WTC11 (cell line): Measurements from ENCODE around the gene KCNJ14. TPM values are rescaled to one million over a fixed set of nuclear protein-coding genes. Genes with fewer than 3 reads are reported as not detected.
"Not testable (repeated sequence)": the region's sequence is repeated elsewhere in the genome, so short reads cannot be mapped to it uniquely, and the experiment has no call there.

Experiments used
- ATAC-seq: fragments of 200-7000 bp; cut with Tn5 transposase; 2 replicates; pipeline ENCODE4 v1.10.0; 2021; ENCODE audit warnings: mild to moderate bottlenecking, moderate library complexity
- CTCF ChIA-PET: fragments of 300-600 bp; sonication (Branson Sonifier 250); formaldehyde crosslinking; loops from one replicate; lab custom pipeline; 2021; ENCODE audit warnings: antibody characterized with exemption; lab: Charles Lee
- POLR2A ChIA-PET: fragments of 350-600 bp; sonication (Branson Sonifier 250); formaldehyde crosslinking; loops from one replicate; lab custom pipeline; 2021; ENCODE audit warnings: antibody characterized with exemption; lab: Charles Lee
- DNase-seq: peaks from one replicate; pipeline ENCODE4 v3.0.0; 2021; ENCODE audit warnings: low spot score
- H3K27ac Mint-ChIP-seq: 2 replicates; pipeline ENCODE4 v1.8.0; 2021; ENCODE audit warnings: mixed read lengths
- H3K27me3 Mint-ChIP-seq: 2 replicates; pipeline ENCODE4 v1.8.0; 2021; ENCODE audit warnings: low read depth, mild to moderate bottlenecking, moderate library complexity, mixed read lengths
- H3K36me3 Mint-ChIP-seq: 2 replicates; pipeline ENCODE4 v1.8.0; 2021; ENCODE audit warnings: mixed read lengths
- H3K4me1 Mint-ChIP-seq: 2 replicates; pipeline ENCODE4 v1.8.0; 2022; ENCODE audit warnings: mixed read lengths
- H3K4me3 Mint-ChIP-seq: 2 replicates; pipeline ENCODE4 v1.8.0; 2021; ENCODE audit warnings: mild to moderate bottlenecking, moderate library complexity, mixed read lengths
- H3K9me3 Mint-ChIP-seq: 2 replicates; pipeline ENCODE4 v1.8.0; 2021; ENCODE audit warnings: mixed read lengths
- ATF1 ChIP-seq: sonication (generic); formaldehyde crosslinking; IDR thresholded peaks from 2 replicates; pipeline ENCODE4 v1.8.1; 2023; ENCODE audit warnings: mild to moderate bottlenecking, moderate library complexity, missing genetic modification reagents
- CREB1 ChIP-seq: sonication (generic); formaldehyde crosslinking; IDR thresholded peaks from 2 replicates; pipeline ENCODE4 v1.8.0; 2023; ENCODE audit warnings: mild to moderate bottlenecking, missing genetic modification reagents
- NFE2L1 ChIP-seq: sonication (generic); formaldehyde crosslinking; IDR thresholded peaks from 2 replicates; pipeline ENCODE4 v1.8.1; 2023; ENCODE audit warnings: missing genetic modification reagents
- SMAD3 ChIP-seq: sonication (generic); formaldehyde crosslinking; IDR thresholded peaks from 2 replicates; pipeline ENCODE4 v1.8.0; 2022; ENCODE audit warnings: missing genetic modification reagents, mild to moderate bottlenecking, borderline replicate concordance
- SMAD4 ChIP-seq: sonication (generic); formaldehyde crosslinking; IDR thresholded peaks from 2 replicates; pipeline ENCODE4 v1.8.0; 2022; ENCODE audit warnings: mild to moderate bottlenecking, missing genetic modification reagents
- ZNF121 ChIP-seq: sonication (generic); formaldehyde crosslinking; IDR thresholded peaks from 2 replicates; pipeline ENCODE4 v1.8.0; 2023; ENCODE audit warnings: missing genetic modification reagents
- ZNF219 ChIP-seq: sonication (generic); formaldehyde crosslinking; IDR thresholded peaks from 2 replicates; pipeline ENCODE4 v1.8.0; 2023; ENCODE audit warnings: missing genetic modification reagents, mild to moderate bottlenecking, borderline replicate concordance
- ZNF263 ChIP-seq: sonication (generic); formaldehyde crosslinking; IDR thresholded peaks from 2 replicates; pipeline ENCODE4 v1.8.1; 2022; ENCODE audit warnings: low read depth, mild to moderate bottlenecking, moderate library complexity, missing genetic modification reagents
- ZNF317 ChIP-seq: sonication (generic); formaldehyde crosslinking; IDR thresholded peaks from 2 replicates; pipeline ENCODE4 v1.8.1; 2023; ENCODE audit warnings: low read depth, mild to moderate bottlenecking, moderate library complexity, missing genetic modification reagents, borderline replicate concordance
- ZNF396 ChIP-seq: fragments of 250-450 bp; sonication (Bioruptor Pico); IDR thresholded peaks from 2 replicates; pipeline ENCODE4 v1.8.0; 2021; ENCODE audit warnings: mild to moderate bottlenecking, moderate library complexity, borderline replicate concordance
- ZNF423 ChIP-seq: fragments of 250-450 bp; sonication (Bioruptor Pico); IDR thresholded peaks from 2 replicates; pipeline ENCODE4 v2.1.2; 2022; ENCODE audit warnings: mild to moderate bottlenecking, moderate library complexity
- ZNF671 ChIP-seq: fragments of 250-450 bp; sonication (Bioruptor Pico); IDR thresholded peaks from 2 replicates; pipeline ENCODE4 v1.8.0; 2021; ENCODE audit warnings: mild to moderate bottlenecking
- total RNA-seq: library from RNA; stranded (reverse); gene quantifications from 3 replicates; pipeline ENCODE4 v1.2.3, GENCODE V29; 2021
- TF ChIP-seq, protein P1 (sequence below): fragments of 250-450 bp; sonication (Bioruptor Pico); IDR thresholded peaks from 2 replicates; pipeline ENCODE4 v1.9.0; 2021; ENCODE audit warnings: mild to moderate bottlenecking
- TF ChIP-seq, protein P2 (sequence below): sonication (generic); formaldehyde crosslinking; IDR thresholded peaks from 2 replicates; pipeline ENCODE4 v1.8.1; 2022; ENCODE audit warnings: missing genetic modification reagents, borderline replicate concordance
- TF ChIP-seq, protein P3 (sequence below): sonication (generic); formaldehyde crosslinking; IDR thresholded peaks from 2 replicates; pipeline ENCODE4 v1.8.0; 2022; ENCODE audit warnings: mild to moderate bottlenecking, missing genetic modification reagents
- TF ChIP-seq, protein P4 (sequence below): sonication (generic); formaldehyde crosslinking; IDR thresholded peaks from 2 replicates; pipeline ENCODE4 v1.8.1; 2022; ENCODE audit warnings: low read depth, missing genetic modification reagents, borderline replicate concordance
- TF ChIP-seq, protein P5 (sequence below): fragments of 200-600 bp; IDR thresholded peaks from 2 replicates; pipeline ENCODE4 v1.8.0; 2022; ENCODE audit warnings: antibody characterized with exemption
- TF ChIP-seq, protein P6 (sequence below): sonication (generic); formaldehyde crosslinking; IDR thresholded peaks from 2 replicates; pipeline ENCODE4 v1.8.1; 2023; ENCODE audit warnings: mild to moderate bottlenecking, missing genetic modification reagents, moderate library complexity
- TF ChIP-seq, protein P7 (sequence below): sonication (generic); formaldehyde crosslinking; conservative IDR thresholded peaks from 2 replicates; pipeline ENCODE4 v1.8.1; 2022; ENCODE audit warnings: mild to moderate bottlenecking, missing genetic modification reagents
- TF ChIP-seq, protein P8 (sequence below): sonication (generic); formaldehyde crosslinking; IDR thresholded peaks from 2 replicates; pipeline ENCODE4 v1.8.0; 2022; ENCODE audit warnings: missing genetic modification reagents

KCNJ14 gene
- total RNA-seq, 1 experiment from 2014 or later: 1.4 TPM

DNA sequence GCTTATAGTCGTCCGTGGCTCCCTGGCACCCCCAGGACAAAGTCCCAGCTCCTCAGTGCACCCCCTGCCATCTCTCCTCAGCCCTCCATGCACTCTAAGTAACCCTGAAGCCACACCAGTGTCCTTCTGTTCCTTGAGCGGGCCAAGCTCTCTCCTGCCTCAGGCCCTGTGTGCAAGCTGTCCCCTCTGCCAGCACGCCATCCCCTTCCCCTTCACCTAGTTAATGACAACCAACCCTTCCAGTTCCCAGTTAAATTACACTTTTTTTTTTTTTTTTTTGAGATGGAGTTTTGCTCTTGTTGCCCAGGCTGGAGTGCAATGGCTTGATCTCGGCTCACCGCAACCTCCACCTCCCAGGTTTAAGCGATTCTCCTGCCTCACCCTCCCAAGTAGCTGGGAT lies 33.1 kb downstream of the KCNJ14 start:
- not testable (repeated sequence) for H3K27ac Mint-ChIP-seq

DNA sequence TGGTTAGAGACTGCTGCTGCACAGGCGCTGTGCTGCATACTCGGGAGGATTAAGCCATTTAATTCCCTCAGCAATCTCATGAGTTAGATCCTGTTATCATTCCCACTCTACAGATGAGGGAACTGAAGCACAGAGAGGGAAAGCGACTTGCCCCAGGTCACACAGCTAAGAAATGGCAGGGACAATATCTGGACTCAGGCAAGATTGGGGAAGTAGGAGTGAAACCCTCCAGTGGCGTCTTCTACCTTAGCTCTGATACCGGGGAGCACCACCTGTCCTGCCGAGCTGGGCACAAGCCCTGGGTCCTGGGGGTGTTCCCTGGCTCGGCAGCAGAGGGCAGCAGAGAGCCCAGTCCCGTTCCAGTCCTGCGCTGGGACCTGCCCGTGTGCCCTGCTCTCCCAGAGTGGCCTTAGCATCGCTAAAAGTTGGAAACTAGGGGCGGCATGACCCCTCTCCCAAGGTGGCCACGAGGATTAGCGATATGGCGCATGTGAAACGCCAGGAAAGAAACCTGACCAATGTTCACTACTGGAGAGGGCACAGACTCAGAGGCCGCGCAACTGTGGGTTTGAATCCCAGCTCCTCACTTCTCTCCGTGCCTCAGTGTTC lies 34.3 kb downstream of the KCNJ14 start:
- H3K27me3 Mint-ChIP-seq: peaks cover 26% of the 10 kb centered on the region
- H3K4me3 Mint-ChIP-seq: peak overlapping the region; percentile 60
- H3K27ac Mint-ChIP-seq: no peak overlapping the region; the same call in 1 of the 2 replicates
- H3K36me3 Mint-ChIP-seq: no peaks in the 10 kb centered on the region
- TF ChIP-seq, protein P1, sequence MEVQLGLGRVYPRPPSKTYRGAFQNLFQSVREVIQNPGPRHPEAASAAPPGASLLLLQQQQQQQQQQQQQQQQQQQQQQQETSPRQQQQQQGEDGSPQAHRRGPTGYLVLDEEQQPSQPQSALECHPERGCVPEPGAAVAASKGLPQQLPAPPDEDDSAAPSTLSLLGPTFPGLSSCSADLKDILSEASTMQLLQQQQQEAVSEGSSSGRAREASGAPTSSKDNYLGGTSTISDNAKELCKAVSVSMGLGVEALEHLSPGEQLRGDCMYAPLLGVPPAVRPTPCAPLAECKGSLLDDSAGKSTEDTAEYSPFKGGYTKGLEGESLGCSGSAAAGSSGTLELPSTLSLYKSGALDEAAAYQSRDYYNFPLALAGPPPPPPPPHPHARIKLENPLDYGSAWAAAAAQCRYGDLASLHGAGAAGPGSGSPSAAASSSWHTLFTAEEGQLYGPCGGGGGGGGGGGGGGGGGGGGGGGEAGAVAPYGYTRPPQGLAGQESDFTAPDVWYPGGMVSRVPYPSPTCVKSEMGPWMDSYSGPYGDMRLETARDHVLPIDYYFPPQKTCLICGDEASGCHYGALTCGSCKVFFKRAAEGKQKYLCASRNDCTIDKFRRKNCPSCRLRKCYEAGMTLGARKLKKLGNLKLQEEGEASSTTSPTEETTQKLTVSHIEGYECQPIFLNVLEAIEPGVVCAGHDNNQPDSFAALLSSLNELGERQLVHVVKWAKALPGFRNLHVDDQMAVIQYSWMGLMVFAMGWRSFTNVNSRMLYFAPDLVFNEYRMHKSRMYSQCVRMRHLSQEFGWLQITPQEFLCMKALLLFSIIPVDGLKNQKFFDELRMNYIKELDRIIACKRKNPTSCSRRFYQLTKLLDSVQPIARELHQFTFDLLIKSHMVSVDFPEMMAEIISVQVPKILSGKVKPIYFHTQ (CRISPR knock-in tag): no peak
- TF ChIP-seq ATF1 (CRISPR knock-in tag): no peak
- TF ChIP-seq, protein P2, sequence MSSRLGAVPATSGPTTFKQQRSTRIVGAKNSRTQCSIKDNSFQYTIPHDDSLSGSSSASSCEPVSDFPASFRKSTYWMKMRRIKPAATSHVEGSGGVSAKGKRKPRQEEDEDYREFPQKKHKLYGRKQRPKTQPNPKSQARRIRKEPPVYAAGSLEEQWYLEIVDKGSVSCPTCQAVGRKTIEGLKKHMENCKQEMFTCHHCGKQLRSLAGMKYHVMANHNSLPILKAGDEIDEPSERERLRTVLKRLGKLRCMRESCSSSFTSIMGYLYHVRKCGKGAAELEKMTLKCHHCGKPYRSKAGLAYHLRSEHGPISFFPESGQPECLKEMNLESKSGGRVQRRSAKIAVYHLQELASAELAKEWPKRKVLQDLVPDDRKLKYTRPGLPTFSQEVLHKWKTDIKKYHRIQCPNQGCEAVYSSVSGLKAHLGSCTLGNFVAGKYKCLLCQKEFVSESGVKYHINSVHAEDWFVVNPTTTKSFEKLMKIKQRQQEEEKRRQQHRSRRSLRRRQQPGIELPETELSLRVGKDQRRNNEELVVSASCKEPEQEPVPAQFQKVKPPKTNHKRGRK (CRISPR knock-in tag): no peak
- no peak for TF ChIP-seq SMAD3
- no peak for TF ChIP-seq SMAD4 (CRISPR knock-in tag)
- TF ChIP-seq ZNF423 (CRISPR knock-in tag): no peak
- TF ChIP-seq ZNF263: peak; percentile 75
- TF ChIP-seq, protein P3, sequence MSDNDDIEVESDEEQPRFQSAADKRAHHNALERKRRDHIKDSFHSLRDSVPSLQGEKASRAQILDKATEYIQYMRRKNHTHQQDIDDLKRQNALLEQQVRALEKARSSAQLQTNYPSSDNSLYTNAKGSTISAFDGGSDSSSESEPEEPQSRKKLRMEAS (CRISPR knock-in tag): 0 out of 2 replicates have a peak, but pooled peaks have one; percentile 1
- no peak for TF ChIP-seq ZNF396
- no peak for TF ChIP-seq NFE2L1
- TF ChIP-seq, protein P4, sequence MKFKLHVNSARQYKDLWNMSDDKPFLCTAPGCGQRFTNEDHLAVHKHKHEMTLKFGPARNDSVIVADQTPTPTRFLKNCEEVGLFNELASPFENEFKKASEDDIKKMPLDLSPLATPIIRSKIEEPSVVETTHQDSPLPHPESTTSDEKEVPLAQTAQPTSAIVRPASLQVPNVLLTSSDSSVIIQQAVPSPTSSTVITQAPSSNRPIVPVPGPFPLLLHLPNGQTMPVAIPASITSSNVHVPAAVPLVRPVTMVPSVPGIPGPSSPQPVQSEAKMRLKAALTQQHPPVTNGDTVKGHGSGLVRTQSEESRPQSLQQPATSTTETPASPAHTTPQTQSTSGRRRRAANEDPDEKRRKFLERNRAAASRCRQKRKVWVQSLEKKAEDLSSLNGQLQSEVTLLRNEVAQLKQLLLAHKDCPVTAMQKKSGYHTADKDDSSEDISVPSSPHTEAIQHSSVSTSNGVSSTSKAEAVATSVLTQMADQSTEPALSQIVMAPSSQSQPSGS (CRISPR knock-in tag): no peak
- TF ChIP-seq ZNF317: no peak
- TF ChIP-seq ZNF121 (CRISPR knock-in tag): peak; percentile 83
- no peak for TF ChIP-seq CREB1
- TF ChIP-seq ZNF671 (CRISPR knock-in tag): no peak
- TF ChIP-seq, protein P5, sequence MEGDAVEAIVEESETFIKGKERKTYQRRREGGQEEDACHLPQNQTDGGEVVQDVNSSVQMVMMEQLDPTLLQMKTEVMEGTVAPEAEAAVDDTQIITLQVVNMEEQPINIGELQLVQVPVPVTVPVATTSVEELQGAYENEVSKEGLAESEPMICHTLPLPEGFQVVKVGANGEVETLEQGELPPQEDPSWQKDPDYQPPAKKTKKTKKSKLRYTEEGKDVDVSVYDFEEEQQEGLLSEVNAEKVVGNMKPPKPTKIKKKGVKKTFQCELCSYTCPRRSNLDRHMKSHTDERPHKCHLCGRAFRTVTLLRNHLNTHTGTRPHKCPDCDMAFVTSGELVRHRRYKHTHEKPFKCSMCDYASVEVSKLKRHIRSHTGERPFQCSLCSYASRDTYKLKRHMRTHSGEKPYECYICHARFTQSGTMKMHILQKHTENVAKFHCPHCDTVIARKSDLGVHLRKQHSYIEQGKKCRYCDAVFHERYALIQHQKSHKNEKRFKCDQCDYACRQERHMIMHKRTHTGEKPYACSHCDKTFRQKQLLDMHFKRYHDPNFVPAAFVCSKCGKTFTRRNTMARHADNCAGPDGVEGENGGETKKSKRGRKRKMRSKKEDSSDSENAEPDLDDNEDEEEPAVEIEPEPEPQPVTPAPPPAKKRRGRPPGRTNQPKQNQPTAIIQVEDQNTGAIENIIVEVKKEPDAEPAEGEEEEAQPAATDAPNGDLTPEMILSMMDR: peak; percentile 97
- TF ChIP-seq, protein P6, sequence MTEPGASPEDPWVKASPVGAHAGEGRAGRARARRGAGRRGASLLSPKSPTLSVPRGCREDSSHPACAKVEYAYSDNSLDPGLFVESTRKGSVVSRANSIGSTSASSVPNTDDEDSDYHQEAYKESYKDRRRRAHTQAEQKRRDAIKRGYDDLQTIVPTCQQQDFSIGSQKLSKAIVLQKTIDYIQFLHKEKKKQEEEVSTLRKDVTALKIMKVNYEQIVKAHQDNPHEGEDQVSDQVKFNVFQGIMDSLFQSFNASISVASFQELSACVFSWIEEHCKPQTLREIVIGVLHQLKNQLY: 0 out of 2 replicates have a peak, but pooled peaks have one; percentile 2
- TF ChIP-seq ZNF219 (CRISPR knock-in tag): no peak
- TF ChIP-seq, protein P7, sequence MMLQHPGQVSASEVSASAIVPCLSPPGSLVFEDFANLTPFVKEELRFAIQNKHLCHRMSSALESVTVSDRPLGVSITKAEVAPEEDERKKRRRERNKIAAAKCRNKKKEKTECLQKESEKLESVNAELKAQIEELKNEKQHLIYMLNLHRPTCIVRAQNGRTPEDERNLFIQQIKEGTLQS (CRISPR knock-in tag): no peak
- TF ChIP-seq, protein P8, sequence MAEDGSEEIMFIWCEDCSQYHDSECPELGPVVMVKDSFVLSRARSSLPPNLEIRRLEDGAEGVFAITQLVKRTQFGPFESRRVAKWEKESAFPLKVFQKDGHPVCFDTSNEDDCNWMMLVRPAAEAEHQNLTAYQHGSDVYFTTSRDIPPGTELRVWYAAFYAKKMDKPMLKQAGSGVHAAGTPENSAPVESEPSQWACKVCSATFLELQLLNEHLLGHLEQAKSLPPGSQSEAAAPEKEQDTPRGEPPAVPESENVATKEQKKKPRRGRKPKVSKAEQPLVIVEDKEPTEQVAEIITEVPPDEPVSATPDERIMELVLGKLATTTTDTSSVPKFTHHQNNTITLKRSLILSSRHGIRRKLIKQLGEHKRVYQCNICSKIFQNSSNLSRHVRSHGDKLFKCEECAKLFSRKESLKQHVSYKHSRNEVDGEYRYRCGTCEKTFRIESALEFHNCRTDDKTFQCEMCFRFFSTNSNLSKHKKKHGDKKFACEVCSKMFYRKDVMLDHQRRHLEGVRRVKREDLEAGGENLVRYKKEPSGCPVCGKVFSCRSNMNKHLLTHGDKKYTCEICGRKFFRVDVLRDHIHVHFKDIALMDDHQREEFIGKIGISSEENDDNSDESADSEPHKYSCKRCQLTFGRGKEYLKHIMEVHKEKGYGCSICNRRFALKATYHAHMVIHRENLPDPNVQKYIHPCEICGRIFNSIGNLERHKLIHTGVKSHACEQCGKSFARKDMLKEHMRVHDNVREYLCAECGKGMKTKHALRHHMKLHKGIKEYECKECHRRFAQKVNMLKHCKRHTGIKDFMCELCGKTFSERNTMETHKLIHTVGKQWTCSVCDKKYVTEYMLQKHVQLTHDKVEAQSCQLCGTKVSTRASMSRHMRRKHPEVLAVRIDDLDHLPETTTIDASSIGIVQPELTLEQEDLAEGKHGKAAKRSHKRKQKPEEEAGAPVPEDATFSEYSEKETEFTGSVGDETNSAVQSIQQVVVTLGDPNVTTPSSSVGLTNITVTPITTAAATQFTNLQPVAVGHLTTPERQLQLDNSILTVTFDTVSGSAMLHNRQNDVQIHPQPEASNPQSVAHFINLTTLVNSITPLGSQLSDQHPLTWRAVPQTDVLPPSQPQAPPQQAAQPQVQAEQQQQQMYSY (CRISPR knock-in tag): peak; percentile 18; the same call in 1 of the 2 replicates
- TF ChIP-seq, all 79 proteins: peak for 6
- Mint-ChIP-seq H3K4me1 (peaks cover 28% of the 10 kb centered on the region), H3K9me3 (no peaks in the 10 kb centered on the region)
- CTCF ChIA-PET: interaction anchor here (0.5 to 3.5 kb wide), 53 partner anchors 8 to 1134 kb away, joined by 3 to 122 read pairs (median 5); partner anchors contain the start of genes EMP3, FAM83E, GRIN2D and GRWD1
- ATAC-seq: peak; percentile 7
- POLR2A ChIA-PET: interaction anchor here (0.8 to 2.4 kb wide), 5 partner anchors 75 to 168 kb away, joined by 3 to 11 read pairs (median 4); a partner anchor contains a TSS
- DNase-seq: peak; percentile 96

More for the DNA sequence above, 33.1 kb downstream of the KCNJ14 start:
- POLR2A ChIA-PET, DNase-seq, H3K36me3 Mint-ChIP-seq, H3K9me3 Mint-ChIP-seq, ATAC-seq, H3K4me3 Mint-ChIP-seq: not testable (repeated sequence)
- Mint-ChIP-seq H3K4me1 (peaks cover 27% of the 10 kb centered on the region), H3K27me3 (peaks cover 27% of the 10 kb centered on the region)
- CTCF ChIA-PET: interaction anchor here (0.5 to 3.5 kb wide), 7 partner anchors 12 to 101 kb away, joined by 7 to 22 read pairs (median 11); partner anchors contain the start of gene KDELR1
